Small intestine (tissue), 7 donors: ENCODE measurements around the gene SLC9C1. TPM values are rescaled to one million over a fixed set of nuclear protein-coding genes. Genes with fewer than 3 reads are reported as not detected.
A peak's percentile ranks its signal among the peaks of the same experiment; 100 is the strongest.

Source experiments
- DNase-seq, 2 donors: peaks; one replicate each; pipeline versions ENCODE4 v3.0.0 to v3.0.0-alpha.2; 2013
- FAIRE-seq: peaks from 2 replicates; lab custom pipeline; 2012; peaks lifted over from hg19 to GRCh38; lab: Jason Lieb, UNC
- H3K27ac ChIP-seq, 3 donors: one replicate each; pipeline ENCODE4 v1.5.1; 2013; ENCODE audit warnings: low read length in 2 of 3, mild to moderate bottlenecking in 2 of 3, control low read depth in 1 of 3, inconsistent platforms in 1 of 3, low read depth in 1 of 3, moderate library complexity in 1 of 3
- H3K27me3 ChIP-seq, 3 donors: one replicate each; pipeline ENCODE4 v1.6.1; 2013; ENCODE audit warnings: low read length in 3 of 3, inconsistent platforms in 1 of 3; ENCODE audit not compliant: control insufficient read depth in 3 of 3, insufficient read depth in 3 of 3
- H3K36me3 ChIP-seq, 3 donors: one replicate each; pipeline ENCODE4 v1.6.1; 2013; ENCODE audit warnings: low read length in 3 of 3, inconsistent platforms in 1 of 3, low read depth in 1 of 3, mild to moderate bottlenecking in 1 of 3, moderate library complexity in 1 of 3; ENCODE audit not compliant: control insufficient read depth in 3 of 3, insufficient read depth in 2 of 3
- H3K4me1 ChIP-seq, 3 donors: one replicate each; pipeline ENCODE4 v1.6.1; 2013; ENCODE audit warnings: low read length in 2 of 3, inconsistent platforms in 1 of 3, low read depth in 1 of 3, mild to moderate bottlenecking in 1 of 3, moderate library complexity in 1 of 3; ENCODE audit not compliant: control insufficient read depth in 3 of 3, insufficient read depth in 2 of 3
- H3K4me3 ChIP-seq, 3 donors: one replicate each; pipeline ENCODE4 v1.5.1; 2013; ENCODE audit warnings: low read length in 3 of 3, control low read depth in 1 of 3, inconsistent platforms in 1 of 3, low read depth in 1 of 3, mild to moderate bottlenecking in 1 of 3, moderate library complexity in 1 of 3
- H3K9me3 ChIP-seq, 2 donors: one replicate each; pipeline ENCODE4 v1.6.1; 2013; ENCODE audit warnings: low read depth in 1 of 2, low read length in 1 of 2; ENCODE audit not compliant: control insufficient read depth in 2 of 2, insufficient read depth in 1 of 2
- WGBS, 3 donors: extraction: QIAGEN DNeasy Blood & Tissue Kit; methylation state at CpG; one replicate each; pipeline ENCODE4 v1.1.7; 2013; 5-methylcytosine and 5-hydroxymethylcytosine counted together
- polyA plus RNA-seq, 4 donors: library from polyadenylated mRNA; stranded (reverse) in 3 of 4; unstranded in 1 of 4; fragments of 200-250 nt in 3 of 4; fragments of 120-200 nt in 1 of 4; gene quantifications; one replicate each; pipeline versions ENCODE4 v1.2.1 to v1.2.3, GENCODE V29; 2013
- donor health status: healthy with polysubstance abuse.
- donor health status: control.
- donor health status: control.
- donor health status: Bipolar disorder and iron deficiency.
- donor health status: healthy.

The SLC9C1 gene
- polyA plus RNA-seq, 4 donors, result 0.06 to 0.18 TPM; not detected in 2

DNA sequence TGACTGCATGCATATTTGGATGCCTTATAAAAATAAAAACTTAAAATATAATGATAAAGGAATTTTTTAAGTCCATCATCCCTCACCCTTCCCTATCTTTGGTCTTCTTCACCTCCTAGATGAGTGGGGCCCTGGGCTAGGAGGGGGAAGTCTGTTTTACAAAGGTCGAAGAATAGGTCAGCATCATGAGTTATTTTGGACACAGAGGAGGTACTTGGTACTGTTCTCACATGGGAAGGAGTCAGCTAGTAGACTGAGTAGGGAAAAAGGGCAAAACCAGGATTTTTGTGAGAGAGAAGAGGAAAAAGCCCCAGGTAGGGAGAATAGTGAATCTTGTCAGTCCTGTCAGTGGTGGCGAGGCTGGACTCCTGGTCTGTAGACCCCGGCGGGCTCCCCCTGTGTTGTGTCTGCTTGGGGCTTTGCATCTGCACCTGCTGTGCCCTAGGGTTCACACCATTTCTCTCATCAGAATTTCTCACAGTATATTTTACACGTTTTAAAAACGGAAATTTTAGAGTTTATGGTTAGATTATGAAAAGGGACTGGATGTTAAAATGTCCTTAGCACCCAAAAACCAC is 178.1 kb downstream of the SLC9C1 start:
- Histone ChIP-seq H3K4me1 (no peaks in the 10 kb centered on the region), H3K27ac (no peak overlapping the region), H3K27me3 (no peaks in the 10 kb centered on the region), H3K36me3 (peaks cover 0 to 15% (median 0%) of the 10 kb centered on the region in 3 donors), H3K4me3 (no peak overlapping the region), H3K9me3 (no peaks in the 10 kb centered on the region)
- no peak for FAIRE-seq
- 79 to 90% (median 85%) methylated on average over 6 of the region's 6 CpGs for WGBS, 3 donors
- DNase-seq, result no peak

DNA sequence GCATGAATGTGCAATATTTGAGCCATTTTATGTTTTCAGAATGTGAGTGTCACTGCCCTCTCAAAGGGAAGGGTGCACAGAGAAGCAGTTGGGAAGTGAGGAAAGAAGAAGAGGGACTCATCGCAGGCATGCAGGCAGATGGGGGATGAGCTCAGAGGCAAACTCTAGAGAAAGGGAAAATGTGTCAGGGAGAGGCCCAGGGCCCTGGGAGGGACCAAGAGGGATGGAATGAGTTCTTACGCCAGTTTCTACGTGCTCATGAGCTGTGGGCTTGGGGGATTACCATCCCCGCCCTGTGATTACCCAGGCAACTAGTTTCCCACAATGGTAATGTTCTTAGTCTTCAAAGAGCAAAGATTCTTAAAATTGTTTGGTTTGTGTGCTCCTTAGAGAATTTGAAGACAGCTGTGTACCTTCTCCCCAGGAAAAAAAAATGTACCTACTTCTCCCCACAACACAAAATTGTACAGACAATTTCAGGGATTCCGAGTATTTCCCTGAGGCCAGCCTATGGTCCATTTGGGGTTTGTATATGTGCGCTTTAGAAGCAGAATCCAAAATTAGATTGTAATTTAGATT is 178.8 kb downstream of the SLC9C1 start:
- FAIRE-seq, result no peak
- H3K27ac ChIP-seq, result no peak overlapping the region
- 84 to 94% (median 87%) methylated on average over 6 of the region's 6 CpGs for WGBS, 3 donors

DNA sequence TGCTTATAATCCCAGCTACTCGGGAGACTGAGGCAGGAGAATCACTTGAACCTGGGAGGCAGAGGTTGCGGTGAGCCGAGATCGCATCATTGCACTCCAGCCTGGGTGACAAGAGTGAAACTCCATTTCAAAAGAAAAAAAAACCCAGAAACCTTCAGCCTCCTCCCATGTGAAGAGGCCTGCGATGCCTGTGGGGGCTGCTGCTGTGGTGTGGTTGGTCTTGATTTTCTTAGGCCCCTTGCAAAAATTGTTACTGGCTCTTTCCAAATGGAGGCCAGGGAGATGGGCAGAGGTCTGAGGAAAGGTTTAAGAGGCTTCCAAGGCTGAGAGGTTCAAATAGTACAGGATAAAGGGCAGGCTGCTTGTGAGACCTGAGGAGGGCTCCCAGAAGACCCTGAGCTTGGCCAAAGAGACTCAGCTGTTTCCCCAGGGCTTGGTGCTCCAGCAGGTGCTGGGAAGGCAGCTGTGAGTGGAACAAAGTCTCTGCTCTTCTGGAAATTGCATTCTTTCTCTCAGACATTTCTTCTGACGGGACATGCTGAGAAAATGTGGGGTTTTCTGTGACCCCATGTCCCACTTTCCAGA is 179.3 kb downstream of the SLC9C1 start:
- no peak overlapping the region for H3K4me3 ChIP-seq
- peaks cover 0 to 17% (median 0%) of the 10 kb centered on the region in 3 donors for H3K36me3 ChIP-seq
- no peak for DNase-seq
- H3K4me1 ChIP-seq, result no peaks in the 10 kb centered on the region
- H3K27ac ChIP-seq, result no peak overlapping the region
- WGBS, 3 donors, result 85 to 94% (median 90%) methylated on average over 6 of the region's 6 CpGs
- no peak for FAIRE-seq
- H3K9me3 ChIP-seq, result no peaks in the 10 kb centered on the region
- H3K27me3 ChIP-seq, result no peaks in the 10 kb centered on the region

More for the DNA sequence above, 178.8 kb downstream of the SLC9C1 start:
- no peaks in the 10 kb centered on the region for H3K9me3 ChIP-seq
- DNase-seq, result no peak
- H3K4me1 ChIP-seq, result no peaks in the 10 kb centered on the region
- H3K4me3 ChIP-seq, result no peak overlapping the region
- peaks cover 0 to 17% (median 0%) of the 10 kb centered on the region in 3 donors for H3K36me3 ChIP-seq
- no peaks in the 10 kb centered on the region for H3K27me3 ChIP-seq

DNA sequence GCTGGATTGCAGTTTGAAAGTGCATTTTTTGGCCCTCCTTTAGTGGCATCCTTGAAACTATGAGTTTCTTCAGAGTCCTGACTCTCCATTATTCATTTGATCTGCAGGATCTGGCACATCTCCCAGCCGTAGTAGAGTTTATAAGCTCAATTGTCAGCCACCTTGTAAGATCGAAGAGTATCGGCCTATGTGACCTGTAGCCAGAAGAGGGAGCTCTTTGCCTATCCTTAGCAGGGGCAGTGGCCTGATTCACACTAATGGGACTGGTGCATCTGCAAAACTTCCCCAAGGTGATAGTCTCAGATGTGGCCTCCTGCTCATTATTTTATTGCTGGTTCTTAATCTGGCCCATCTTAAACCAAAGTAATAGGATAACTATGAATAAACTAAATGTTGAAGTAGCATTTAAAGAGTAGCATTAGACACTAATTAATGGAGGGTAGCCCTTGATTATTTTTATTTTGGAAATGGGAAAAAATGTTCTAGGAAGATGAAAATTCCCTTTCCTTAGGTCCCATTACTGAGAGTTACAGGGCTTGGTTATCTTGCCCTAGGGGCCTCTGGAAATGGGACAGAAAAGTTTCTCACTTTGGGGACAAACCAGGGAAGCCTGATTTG is 182.1 kb downstream of the SLC9C1 start:
- Histone ChIP-seq H3K4me1 (no peaks in the 10 kb centered on the region), H3K9me3 (no peaks in the 10 kb centered on the region), H3K4me3 (no peak overlapping the region), H3K36me3 (peaks cover 0 to 16% (median 0%) of the 10 kb centered on the region in 3 donors), H3K27me3 (no peaks in the 10 kb centered on the region), H3K27ac (no peak overlapping the region)
- 9 to 13% (median 11%) methylated on average over 3 of the region's 3 CpGs for WGBS, 3 donors
- FAIRE-seq (no peak), DNase-seq (peak; percentile 68 to 74)

DNA sequence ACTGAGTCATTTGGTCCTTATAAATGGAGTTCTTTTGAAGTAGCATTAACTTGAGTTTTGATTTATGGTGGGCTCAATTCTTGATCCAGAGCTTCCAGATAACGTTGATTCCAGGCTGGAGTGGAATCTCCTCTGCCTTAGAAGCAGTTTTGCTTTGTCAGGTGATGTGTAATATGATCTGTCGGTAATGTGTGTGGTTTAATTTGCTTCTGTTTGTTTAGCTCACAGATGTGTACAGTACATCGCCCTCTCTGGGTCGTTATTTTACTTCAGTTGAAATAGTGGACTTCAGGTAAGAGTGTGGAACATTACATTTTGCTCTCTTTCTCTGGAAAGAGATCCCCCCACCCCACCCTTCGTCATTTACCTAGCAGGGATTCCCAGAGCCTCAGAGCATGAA is 184.7 kb downstream of the SLC9C1 start:
- Histone ChIP-seq H3K4me1 (no peaks in the 10 kb centered on the region), H3K9me3 (no peaks in the 10 kb centered on the region), H3K36me3 (peaks cover 0 to 12% (median 2%) of the 10 kb centered on the region in 3 donors), H3K4me3 (no peak overlapping the region), H3K27me3 (no peaks in the 10 kb centered on the region), H3K27ac (no peak overlapping the region)
- DNase-seq (no peak), FAIRE-seq (no peak)
- WGBS, 3 donors, result 57 to 64% (median 64%) methylated on average over 5 of the region's 5 CpGs

DNA sequence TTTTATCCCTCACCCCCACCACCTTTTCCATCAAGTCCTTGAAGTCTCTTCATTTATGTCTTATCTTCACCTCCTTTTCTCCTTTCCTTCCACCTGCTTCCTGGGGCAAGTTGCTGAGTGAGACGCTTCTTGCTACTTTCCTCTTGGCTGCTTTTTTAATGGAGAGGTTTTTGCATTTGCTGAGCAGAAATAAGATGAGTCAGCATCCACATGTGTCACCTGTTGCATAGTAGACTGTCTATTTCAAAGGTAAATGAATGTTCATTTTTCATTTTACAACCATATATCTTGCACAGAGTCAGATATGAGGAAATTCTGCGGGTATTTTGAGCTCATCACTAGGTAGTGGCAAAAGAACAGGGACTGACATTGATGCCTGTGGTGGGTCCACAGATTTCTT is 189.2 kb downstream of the SLC9C1 start:
- Histone ChIP-seq H3K9me3 (no peaks in the 10 kb centered on the region), H3K36me3 (peaks cover 0 to 4% (median 2%) of the 10 kb centered on the region in 3 donors), H3K27ac (no peak overlapping the region), H3K4me1 (no peaks in the 10 kb centered on the region), H3K4me3 (no peak overlapping the region), H3K27me3 (no peaks in the 10 kb centered on the region)
- WGBS, 3 donors, result 83 to 92% (median 86%) methylated on average over 2 of the region's 2 CpGs
- FAIRE-seq (no peak), DNase-seq (no peak)

DNA sequence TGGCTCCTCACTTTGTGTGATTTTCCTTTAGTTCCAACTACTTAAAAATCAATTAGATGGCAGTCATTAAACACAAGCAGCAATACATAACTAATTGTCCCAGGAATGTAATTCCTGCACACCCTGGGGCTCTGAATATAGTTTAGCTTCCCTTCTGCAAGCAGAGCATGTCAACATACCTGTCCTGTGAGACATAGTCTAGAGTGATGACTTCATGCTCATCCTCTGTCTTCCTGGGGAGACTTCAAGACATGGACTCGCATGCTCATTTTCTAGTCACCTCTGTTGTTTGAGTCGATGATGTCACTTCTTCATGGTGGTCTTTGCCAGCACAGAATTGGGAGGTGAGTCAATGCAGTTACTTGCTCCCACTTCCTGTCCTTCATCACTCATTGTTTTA is 192.1 kb downstream of the SLC9C1 start:
- no peaks in the 10 kb centered on the region for H3K9me3 ChIP-seq
- no peak overlapping the region for H3K4me3 ChIP-seq
- H3K36me3 ChIP-seq, result peaks cover 0 to 4% (median 2%) of the 10 kb centered on the region in 3 donors
- 90 to 95% (median 93%) methylated on average over 2 of the region's 2 CpGs for WGBS, 3 donors
- FAIRE-seq (no peak), DNase-seq (no peak)
- no peak overlapping the region for H3K27ac ChIP-seq
- no peaks in the 10 kb centered on the region for H3K27me3 ChIP-seq
- peaks cover 0 to 4% (median 0%) of the 10 kb centered on the region in 3 donors for H3K4me1 ChIP-seq

DNA sequence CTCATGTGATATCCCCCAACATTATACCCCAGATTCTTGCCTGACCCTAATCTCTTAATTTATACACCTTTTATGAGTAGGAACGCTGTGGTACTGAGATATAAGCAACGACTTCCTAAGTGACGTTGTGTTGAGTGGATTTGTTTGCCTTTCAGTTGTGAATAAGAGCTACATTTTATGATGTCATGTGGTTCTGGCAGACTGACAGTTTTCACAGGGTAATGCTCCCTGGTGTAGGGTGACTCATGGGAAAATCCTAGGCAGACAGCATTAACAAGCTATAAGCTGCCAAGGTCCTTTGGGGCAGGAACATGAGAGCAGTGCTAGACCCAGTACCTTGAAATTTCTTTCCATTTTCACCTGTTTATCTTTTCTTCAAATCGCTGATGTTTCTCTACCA is 196.6 kb downstream of the SLC9C1 start:
- H3K4me1 ChIP-seq, result peaks cover 0 to 17% (median 0%) of the 10 kb centered on the region in 3 donors
- H3K27me3 ChIP-seq, result peaks cover 0 to 3% (median 0%) of the 10 kb centered on the region in 3 donors
- no peak overlapping the region for H3K4me3 ChIP-seq
- no peaks in the 10 kb centered on the region for H3K9me3 ChIP-seq
- 15 to 25% (median 17%) methylated on average over 4 of the region's 4 CpGs for WGBS, 3 donors
- DNase-seq, result peak; percentile 91 to 92
- peaks cover 0 to 5% (median 0%) of the 10 kb centered on the region in 3 donors for H3K36me3 ChIP-seq
- H3K27ac ChIP-seq, result peak overlapping the region in 1 of 3 donors; percentile 56
- no peak for FAIRE-seq
